ENCODE results near the gene GPR39.

DNA sequence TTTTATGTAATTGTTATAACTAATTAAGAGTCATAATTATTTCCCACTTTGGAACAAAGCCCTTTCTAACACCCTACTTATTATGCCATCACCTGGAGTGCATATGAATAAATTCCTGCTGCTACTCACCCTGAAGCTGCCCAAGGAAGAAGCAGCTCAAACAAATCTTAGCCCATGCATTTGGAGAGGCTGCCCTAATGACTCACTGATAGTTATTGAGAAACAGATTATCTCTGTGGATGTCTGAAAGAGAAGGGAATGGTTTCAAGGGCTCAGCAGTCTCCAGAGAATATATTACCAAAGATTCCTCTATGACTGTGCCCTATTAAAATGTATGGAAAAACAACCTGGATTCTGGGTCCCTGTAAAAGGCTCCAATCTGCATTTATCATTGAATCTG is 81.0 kb downstream of the GPR39 start:
- TF ChIP-seq, protein P1, sequence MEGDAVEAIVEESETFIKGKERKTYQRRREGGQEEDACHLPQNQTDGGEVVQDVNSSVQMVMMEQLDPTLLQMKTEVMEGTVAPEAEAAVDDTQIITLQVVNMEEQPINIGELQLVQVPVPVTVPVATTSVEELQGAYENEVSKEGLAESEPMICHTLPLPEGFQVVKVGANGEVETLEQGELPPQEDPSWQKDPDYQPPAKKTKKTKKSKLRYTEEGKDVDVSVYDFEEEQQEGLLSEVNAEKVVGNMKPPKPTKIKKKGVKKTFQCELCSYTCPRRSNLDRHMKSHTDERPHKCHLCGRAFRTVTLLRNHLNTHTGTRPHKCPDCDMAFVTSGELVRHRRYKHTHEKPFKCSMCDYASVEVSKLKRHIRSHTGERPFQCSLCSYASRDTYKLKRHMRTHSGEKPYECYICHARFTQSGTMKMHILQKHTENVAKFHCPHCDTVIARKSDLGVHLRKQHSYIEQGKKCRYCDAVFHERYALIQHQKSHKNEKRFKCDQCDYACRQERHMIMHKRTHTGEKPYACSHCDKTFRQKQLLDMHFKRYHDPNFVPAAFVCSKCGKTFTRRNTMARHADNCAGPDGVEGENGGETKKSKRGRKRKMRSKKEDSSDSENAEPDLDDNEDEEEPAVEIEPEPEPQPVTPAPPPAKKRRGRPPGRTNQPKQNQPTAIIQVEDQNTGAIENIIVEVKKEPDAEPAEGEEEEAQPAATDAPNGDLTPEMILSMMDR (IDR thresholded peaks at IDR 0.05) = no peak
- no peak for TF ChIP-seq POLR2A (IDR thresholded peaks at IDR 0.05)

Data from body of pancreas (tissue), 4 donors.